Ovary (tissue), 9 donors: Measurements from ENCODE around the gene CSMD2. TPM values are rescaled to one million over a fixed set of nuclear protein-coding genes. Genes with fewer than 3 reads are reported as not detected.

Experiments
- DNase-seq, 5 donors: peaks; one replicate each; pipeline ENCODE4 v3.0.0-alpha.2; 2019 to 2020
- H3K27ac ChIP-seq, 2 donors: fragments of 200-600 bp; one replicate each; pipeline versions ENCODE4 v1.5.1 to v1.8.0; 2019 to 2022
- H3K27me3 ChIP-seq: fragments of 200-600 bp; one replicate; pipeline ENCODE4 v1.8.0; 2022
- H3K36me3 ChIP-seq: fragments of 200-600 bp; sonication (generic); one replicate; pipeline ENCODE4 v1.5.1; 2019
- H3K4me1 ChIP-seq: one replicate; pipeline ENCODE4 v1.8.1; 2013; ENCODE audit warnings: mild to moderate bottlenecking, moderate library complexity; ENCODE audit not compliant: insufficient read depth
- H3K4me3 ChIP-seq: fragments of 200-600 bp; sonication (generic); one replicate; pipeline ENCODE4 v1.5.1; 2017
- H3K9me3 ChIP-seq, 2 donors: fragments of 200-600 bp in 1 of 2; sonication (generic) in 1 of 2; one replicate each; pipeline versions ENCODE4 v1.5.1 to v1.8.1; 2013 to 2019; ENCODE audit warnings: mild to moderate bottlenecking in 1 of 2, moderate library complexity in 1 of 2
- EP300 ChIP-seq: sonication (generic); formaldehyde crosslinking; IDR thresholded peaks from one replicate; pipeline ENCODE4 v1.6.1; 2017; ENCODE audit warnings: antibody characterized with exemption
- POLR2A ChIP-seq: fragments of 450-650 bp; IDR thresholded peaks from one replicate; pipeline ENCODE4 v1.6.1; 2017; ENCODE audit warnings: antibody characterized with exemption, mild to moderate bottlenecking, moderate library complexity
- WGBS, 3 donors: extraction: QIAGEN DNeasy Blood & Tissue Kit in 1 of 3; methylation state at CpG; one replicate each; pipeline versions ENCODE4 v1.1.5 to v1.1.7; 2013 to 2017; 5-methylcytosine and 5-hydroxymethylcytosine counted together
- intact Hi-C, 4 donors: fragments of 100-400 bp; cut with DNase I; formaldehyde crosslinking; loops; one replicate each; pipeline versions ENCODE4 v1.11.0 to v1.15.1; 2022 to 2023
- polyA plus RNA-seq, 2 donors: library from polyadenylated mRNA; stranded (reverse); fragments of 200-250 nt in 1 of 2; fragments of 350-450 nt in 1 of 2; fragmentation: Illumina TruSeq in 1 of 2; extraction: RNeasy Lipid Tissue Mini Kit (QIAGEN cat#74804) in 1 of 2; gene quantifications; one replicate each; pipeline ENCODE4 v1.2.3, GENCODE V29; 2013 to 2014
- total RNA-seq, 7 donors: library from RNA; depleted of rRNA in 2 of 7; stranded (reverse); fragments of >200 nt in 2 of 7; fragmentation: NEBNext Ultra II Directional in 3 of 7; extraction: Animal tissue kit (Norgen Biotek cat#: 25700) in 3 of 7; gene quantifications; one replicate each; pipeline versions ENCODE4 v1.1.0 to v1.2.4, GENCODE V29; 2016 to 2023
- TF ChIP-seq, protein P1 (sequence below), 3 donors: fragments of 450-650 bp in 2 of 3; fragments of 200-600 bp in 1 of 3; IDR thresholded peaks; one replicate each; pipeline versions ENCODE4 v1.5.1 to v1.8.0; 2016 to 2022; ENCODE audit warnings: antibody characterized with exemption in 3 of 3, mild to moderate bottlenecking in 1 of 3
- donor health status: DM: no; HTN: no; CAD: no; lungs with moderate emphysema.
- donor health status: DM: no; HTN: no; CAD: no.
- donor health status: Bipolar disorder and iron deficiency.
- donor health status: DM: yes; HTN: yes; CAD: no.
- donor health status: DM: no; HTN: no; CAD: no.
- donor health status: DM: yes; HTN: yes; CAD: no.

The CSMD2 gene
- total and polyA plus RNA-seq, 9 donors, result 0.04 to 1.6 (median 0.18) TPM; not detected in 3

DNA sequence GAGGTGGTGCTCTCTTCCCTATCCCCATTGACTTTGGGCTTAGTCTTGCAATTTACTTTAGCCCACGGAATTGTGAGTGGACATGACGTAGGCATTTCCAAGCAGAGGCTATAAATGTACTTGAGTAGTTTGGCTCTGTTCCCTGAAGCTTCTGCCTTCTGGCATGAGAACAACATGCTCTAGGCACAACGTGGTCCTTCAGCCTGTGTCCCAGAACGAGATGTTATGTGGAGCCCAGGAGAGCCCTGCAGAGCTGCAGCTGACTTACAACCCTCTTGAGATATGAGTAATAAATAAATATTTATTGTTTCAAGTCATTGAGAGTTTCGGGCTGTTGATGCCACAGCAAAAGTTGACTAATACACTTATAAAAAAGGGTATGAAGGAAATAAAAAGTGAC, 406.3 kb downstream of the CSMD2 start:
- TF ChIP-seq, protein P1, sequence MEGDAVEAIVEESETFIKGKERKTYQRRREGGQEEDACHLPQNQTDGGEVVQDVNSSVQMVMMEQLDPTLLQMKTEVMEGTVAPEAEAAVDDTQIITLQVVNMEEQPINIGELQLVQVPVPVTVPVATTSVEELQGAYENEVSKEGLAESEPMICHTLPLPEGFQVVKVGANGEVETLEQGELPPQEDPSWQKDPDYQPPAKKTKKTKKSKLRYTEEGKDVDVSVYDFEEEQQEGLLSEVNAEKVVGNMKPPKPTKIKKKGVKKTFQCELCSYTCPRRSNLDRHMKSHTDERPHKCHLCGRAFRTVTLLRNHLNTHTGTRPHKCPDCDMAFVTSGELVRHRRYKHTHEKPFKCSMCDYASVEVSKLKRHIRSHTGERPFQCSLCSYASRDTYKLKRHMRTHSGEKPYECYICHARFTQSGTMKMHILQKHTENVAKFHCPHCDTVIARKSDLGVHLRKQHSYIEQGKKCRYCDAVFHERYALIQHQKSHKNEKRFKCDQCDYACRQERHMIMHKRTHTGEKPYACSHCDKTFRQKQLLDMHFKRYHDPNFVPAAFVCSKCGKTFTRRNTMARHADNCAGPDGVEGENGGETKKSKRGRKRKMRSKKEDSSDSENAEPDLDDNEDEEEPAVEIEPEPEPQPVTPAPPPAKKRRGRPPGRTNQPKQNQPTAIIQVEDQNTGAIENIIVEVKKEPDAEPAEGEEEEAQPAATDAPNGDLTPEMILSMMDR (IDR thresholded peaks at IDR 0.05), result no peak
- no peak for TF ChIP-seq EP300
- H3K27me3 ChIP-seq, result no peaks in the 10 kb centered on the region
- intact Hi-C loops, result no loop called here
- H3K9me3 ChIP-seq, result no peaks in the 10 kb centered on the region
- WGBS, 3 donors, result 33 to 45% (median 39%) methylated on average over 5 of the region's 5 CpGs
- H3K4me3 ChIP-seq, result no peak overlapping the region
- no peak for DNase-seq
- H3K4me1 ChIP-seq, result no peaks in the 10 kb centered on the region
- no peaks in the 10 kb centered on the region for H3K36me3 ChIP-seq
- no peak overlapping the region for H3K27ac ChIP-seq

GRCh38 chr1:33753087-33753856, 411.8 kb downstream of the CSMD2 start:
- 79 to 84% (median 82%) methylated on average over 5 of the region's 5 CpGs for WGBS, 3 donors
- no peak for DNase-seq
- Histone ChIP-seq H3K27ac (no peak overlapping the region), H3K36me3 (no peaks in the 10 kb centered on the region), H3K9me3 (peaks cover 0 to 7% of the 10 kb centered on the region in 2 donors), H3K27me3 (no peaks in the 10 kb centered on the region), H3K4me1 (no peaks in the 10 kb centered on the region), H3K4me3 (no peak overlapping the region)
- no peak for TF ChIP-seq EP300
- TF ChIP-seq, protein P1 (IDR thresholded peaks at IDR 0.05), result no peak
- TF ChIP-seq POLR2A, result no peak
- intact Hi-C loops, result no loop called here

DNA sequence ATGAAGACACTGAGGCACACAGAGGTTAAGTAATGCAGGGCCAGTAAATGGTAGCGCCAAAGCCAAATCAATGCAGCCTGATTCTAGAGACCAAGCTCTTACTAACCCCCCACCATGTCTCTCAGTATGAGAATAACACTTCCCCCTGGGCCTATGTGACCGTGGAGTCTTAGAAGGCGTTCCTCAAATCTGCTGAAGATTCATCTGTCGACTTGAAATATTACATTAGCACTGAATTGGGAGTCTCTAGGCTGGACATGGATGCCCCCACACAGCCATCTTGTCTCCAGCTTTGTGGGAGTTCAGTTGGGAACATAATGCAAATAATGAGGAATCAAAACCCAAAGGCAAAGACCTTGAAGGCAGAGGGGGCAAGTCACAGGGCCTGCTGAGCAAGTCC, 419.1 kb downstream of the CSMD2 start:
- no peak for DNase-seq
- intact Hi-C loops, result no loop called here
- no peaks in the 10 kb centered on the region for H3K4me1 ChIP-seq
- H3K36me3 ChIP-seq, result no peaks in the 10 kb centered on the region
- H3K27me3 ChIP-seq, result no peaks in the 10 kb centered on the region
- H3K27ac ChIP-seq, result no peak overlapping the region
- no peaks in the 10 kb centered on the region for H3K9me3 ChIP-seq
- WGBS, 3 donors, result 72 to 88% (median 80%) methylated on average over 4 of the region's 4 CpGs
- H3K4me3 ChIP-seq, result no peak overlapping the region
- TF ChIP-seq POLR2A (no peak), EP300 (no peak)
- TF ChIP-seq, protein P1 (IDR thresholded peaks at IDR 0.05), result no peak

DNA sequence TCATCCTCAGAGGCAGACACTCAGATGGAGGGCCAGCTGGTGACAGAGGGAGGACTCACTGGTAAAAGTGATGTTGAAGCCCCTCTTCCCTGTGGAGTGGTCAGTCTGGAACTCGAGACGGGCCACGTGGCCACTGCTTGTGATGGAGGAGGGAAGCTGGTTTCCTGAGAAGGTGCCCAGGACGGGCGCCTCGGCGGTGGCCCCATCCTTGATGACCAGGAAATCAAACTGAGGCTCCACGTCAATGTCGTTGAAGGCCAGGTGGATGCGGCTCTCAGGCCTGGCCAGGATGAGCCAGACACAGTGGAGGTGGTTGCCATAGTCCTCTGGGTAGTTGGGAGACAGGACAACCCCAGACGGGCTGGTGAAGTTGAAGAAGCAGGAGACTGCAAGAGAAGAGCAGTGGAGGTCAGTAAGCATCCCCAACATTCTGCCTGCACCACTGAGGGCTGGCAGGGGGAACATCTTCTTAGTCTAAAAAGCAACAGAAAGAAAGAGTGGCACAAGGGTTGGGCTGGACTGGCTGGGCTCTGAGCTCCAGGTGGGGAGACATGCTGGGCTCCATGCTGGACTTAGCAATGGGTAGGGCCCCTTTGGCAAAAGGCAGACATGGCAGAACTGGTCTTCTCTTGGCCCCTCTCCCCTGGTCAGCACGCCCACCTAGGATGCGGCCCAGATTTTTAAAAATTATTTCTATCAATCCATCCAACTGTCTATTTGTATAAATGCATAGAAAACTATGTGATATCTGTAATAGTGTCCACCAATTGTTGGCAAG, 421.6 kb downstream of the CSMD2 start:
- Histone ChIP-seq H3K4me3 (no peak overlapping the region), H3K27ac (no peak overlapping the region), H3K36me3 (no peaks in the 10 kb centered on the region), H3K27me3 (no peaks in the 10 kb centered on the region), H3K9me3 (no peaks in the 10 kb centered on the region), H3K4me1 (no peaks in the 10 kb centered on the region)
- WGBS, 3 donors, result 89 to 94% (median 91%) methylated on average over 13 of the region's 13 CpGs
- TF ChIP-seq EP300, result no peak
- TF ChIP-seq, protein P1 (IDR thresholded peaks at IDR 0.05), result no peak
- no peak for TF ChIP-seq POLR2A
- intact Hi-C loops, result no loop called here
- DNase-seq, result no peak
